H9 (cell line): ENCODE results near the gene IL6R. TPM values are rescaled to one million over a fixed set of nuclear protein-coding genes. Genes with fewer than 3 reads are reported as not detected.

Source experiments
- DNase-seq: peaks from one replicate; pipeline ENCODE4 v3.0.0-alpha.2; 2017
- H2AFZ ChIP-seq: one replicate; pipeline ENCODE4 v1.6.1; 2013; ENCODE audit warnings: mild to moderate bottlenecking, low read length, control low read depth, moderate library complexity
- H2AK5ac ChIP-seq: 2 replicates; pipeline ENCODE4 v1.6.1; 2013; ENCODE audit warnings: low read length, control low read depth, mixed read lengths; ENCODE audit not compliant: insufficient read length
- H2BK120ac ChIP-seq: one replicate; pipeline ENCODE4 v1.6.1; 2013; ENCODE audit warnings: low read depth, mild to moderate bottlenecking, low read length, control low read depth, inconsistent platforms; ENCODE audit not compliant: poor library complexity, severe bottlenecking
- H2BK12ac ChIP-seq: 2 replicates; pipeline ENCODE4 v1.6.1; 2013; ENCODE audit warnings: low read length, control low read depth, mixed read lengths, low read depth; ENCODE audit not compliant: insufficient read length
- H2BK15ac ChIP-seq: 2 replicates; pipeline ENCODE4 v1.6.1; 2013; ENCODE audit warnings: low read depth, low read length, control low read depth
- H2BK20ac ChIP-seq: one replicate; pipeline ENCODE4 v1.6.1; 2013; ENCODE audit warnings: low read depth, mild to moderate bottlenecking, low read length, control low read depth, inconsistent platforms; ENCODE audit not compliant: poor library complexity, severe bottlenecking
- H2BK5ac ChIP-seq: 2 replicates; pipeline ENCODE4 v1.6.1; 2013; ENCODE audit warnings: low read length, control low read depth, mixed read lengths; ENCODE audit not compliant: insufficient read length
- H3K14ac ChIP-seq: 2 replicates; pipeline ENCODE4 v1.6.1; 2013; ENCODE audit warnings: low read length, control low read depth; ENCODE audit not compliant: insufficient read depth
- H3K18ac ChIP-seq: 2 replicates; pipeline ENCODE4 v1.6.1; 2013; ENCODE audit warnings: low read depth, mild to moderate bottlenecking, mixed read lengths, low read length, control low read depth; ENCODE audit not compliant: insufficient read length
- H3K23ac ChIP-seq: 2 replicates; pipeline ENCODE4 v1.6.1; 2013; ENCODE audit warnings: low read length, control low read depth, mixed read lengths, low read depth; ENCODE audit not compliant: insufficient read length
- H3K23me2 ChIP-seq: 2 replicates; pipeline ENCODE4 v1.6.1; 2013; ENCODE audit warnings: low read depth, mild to moderate bottlenecking, mixed read lengths, low read length, control low read depth; ENCODE audit not compliant: insufficient read length, poor library complexity, severe bottlenecking
- H3K27ac ChIP-seq: 2 replicates; pipeline ENCODE4 v1.5.1; 2013; ENCODE audit warnings: low read length, control low read depth, mixed read lengths, low read depth; ENCODE audit not compliant: insufficient read length
- H3K27me3 ChIP-seq: 2 replicates; pipeline ENCODE4 v1.6.1; 2013; ENCODE audit warnings: low read length, control low read depth, inconsistent platforms; ENCODE audit not compliant: insufficient read depth
- H3K4ac ChIP-seq: 2 replicates; pipeline ENCODE4 v1.6.1; 2013; ENCODE audit warnings: low read depth, mild to moderate bottlenecking, control low read depth, inconsistent platforms, low read length, moderate library complexity
- H3K4me1 ChIP-seq: 2 replicates; pipeline ENCODE4 v1.6.1; 2013; ENCODE audit warnings: low read length, control low read depth, inconsistent platforms; ENCODE audit not compliant: insufficient read depth
- H3K4me2 ChIP-seq: 2 replicates; pipeline ENCODE4 v1.6.1; 2013; ENCODE audit warnings: low read length, control low read depth, mixed read lengths; ENCODE audit not compliant: insufficient read length, insufficient read depth
- H3K56ac ChIP-seq: 2 replicates; pipeline ENCODE4 v1.6.1; 2013; ENCODE audit warnings: low read depth, mild to moderate bottlenecking, mixed read lengths, low read length, control low read depth; ENCODE audit not compliant: insufficient read length
- H3K79me1 ChIP-seq: 2 replicates; pipeline ENCODE4 v1.6.1; 2013; ENCODE audit warnings: low read depth, mild to moderate bottlenecking, moderate library complexity, low read length, control low read depth, inconsistent platforms; ENCODE audit not compliant: insufficient read depth, poor library complexity, severe bottlenecking
- H3K79me2 ChIP-seq: 2 replicates; pipeline ENCODE4 v1.6.1; 2013; ENCODE audit warnings: low read length, control low read depth, inconsistent platforms; ENCODE audit not compliant: insufficient read depth
- H3K9ac ChIP-seq: 2 replicates; pipeline ENCODE4 v1.6.1; 2013; ENCODE audit warnings: low read length, control low read depth, mixed read lengths; ENCODE audit not compliant: insufficient read length; ENCODE audit errors: extremely low read depth
- H3K9me3 ChIP-seq: one replicate; pipeline ENCODE4 v1.6.1; 2013; ENCODE audit warnings: low read depth, low read length, inconsistent platforms; ENCODE audit not compliant: control insufficient read depth
- H3T11ph ChIP-seq: one replicate; pipeline ENCODE4 v1.6.1; 2013; ENCODE audit warnings: mild to moderate bottlenecking, low read length, control low read depth, inconsistent platforms
- H4K20me1 ChIP-seq: one replicate; pipeline ENCODE4 v1.6.1; 2013; ENCODE audit not compliant: control insufficient read depth, insufficient read length, insufficient read depth
- H4K5ac ChIP-seq: 2 replicates; pipeline ENCODE4 v1.6.1; 2013; ENCODE audit warnings: low read depth, mild to moderate bottlenecking, mixed read lengths, low read length, control low read depth; ENCODE audit not compliant: insufficient read length
- H4K8ac ChIP-seq: replicated peaks from 2 replicates; pipeline ENCODE4 v1.6.1; 2013; ENCODE audit warnings: low read length, control low read depth, mixed read lengths, low read depth; ENCODE audit not compliant: insufficient read length
- H4K91ac ChIP-seq: 2 replicates; pipeline ENCODE4 v1.6.1; 2013; ENCODE audit warnings: low read depth, mild to moderate bottlenecking, moderate library complexity, mixed read lengths, low read length, control low read depth; ENCODE audit not compliant: insufficient read length
- H3K27ac Mint-ChIP-seq, 3 experiments: 2 replicates in 2 of 3; 3 replicates in 1 of 3; pipeline ENCODE4 v1.8.0; 2020 to 2021; ENCODE audit warnings: mixed read lengths in 3 of 3, mild to moderate bottlenecking in 1 of 3, moderate library complexity in 1 of 3
- H3K27me3 Mint-ChIP-seq: 2 replicates; pipeline ENCODE4 v1.8.0; 2021; ENCODE audit warnings: low read depth, mild to moderate bottlenecking, moderate library complexity, mixed read lengths
- H3K36me3 Mint-ChIP-seq, 3 experiments: 2 replicates in 2 of 3; 3 replicates in 1 of 3; pipeline ENCODE4 v1.8.0; 2020 to 2021; ENCODE audit warnings: low read depth in 3 of 3, mixed read lengths in 3 of 3; ENCODE audit not compliant: insufficient read depth in 1 of 3
- H3K4me1 Mint-ChIP-seq, 2 experiments: 2 replicates each; pipeline ENCODE4 v1.8.0; 2020; ENCODE audit warnings: mixed read lengths in 2 of 2
- H3K4me3 Mint-ChIP-seq, 2 experiments: 2 replicates in 1 of 2; 3 replicates in 1 of 2; pipeline ENCODE4 v1.8.0; 2020 to 2021; ENCODE audit warnings: mild to moderate bottlenecking in 2 of 2, mixed read lengths in 2 of 2, moderate library complexity in 1 of 2
- H3K9me3 Mint-ChIP-seq, 2 experiments: 2 replicates in 1 of 2; 3 replicates in 1 of 2; pipeline ENCODE4 v1.8.0; 2020; ENCODE audit warnings: mild to moderate bottlenecking in 2 of 2, mixed read lengths in 2 of 2, moderate library complexity in 1 of 2
- CTCF ChIP-seq: fragments of 200-600 bp; sonication (generic); conservative IDR thresholded peaks from 3 replicates; pipeline ENCODE4 v1.8.0; 2021; ENCODE audit warnings: antibody characterized with exemption, mild to moderate bottlenecking
- WGBS: extraction: QIAGEN DNeasy Blood & Tissue Kit; methylation state at CpG from one replicate; pipeline ENCODE4 v1.1.7; 2013; ENCODE audit warnings: missing lambda C conversion rate, low lambda C conversion rate, mixed read lengths; ENCODE audit not compliant: insufficient read length; ENCODE audit errors: extremely low coverage; 5-methylcytosine and 5-hydroxymethylcytosine counted together
- total RNA-seq: library from RNA; stranded (reverse); gene quantifications from 2 replicates; pipeline ENCODE4 v1.2.1, GENCODE V29; 2021

Gene IL6R
- total RNA-seq, 1 experiment from 2014 or later, result 1.7 TPM

GRCh38 chr1:154456631-154457030, 51.5 kb downstream of the IL6R start:
- H3K4me3 Mint-ChIP-seq, result no peak overlapping the region
- Histone ChIP-seq H3K23me2 (no peaks in the 10 kb centered on the region), H3K4me2 (no peak overlapping the region), H2BK15ac (no peak overlapping the region), H3K56ac (no peak overlapping the region), H4K5ac (no peak overlapping the region), H4K91ac (no peak overlapping the region), H3K79me2 (no peaks in the 10 kb centered on the region), H4K20me1 (no peaks in the 10 kb centered on the region), H4K8ac (no peak overlapping the region), H2BK12ac (no peak overlapping the region), H2BK20ac (no peak overlapping the region), H2AFZ (no peak overlapping the region), H3K79me1 (no peaks in the 10 kb centered on the region), H3K18ac (no peak overlapping the region), H3K9me3 (no peaks in the 10 kb centered on the region), H3K4me1 (no peaks in the 10 kb centered on the region), H2AK5ac (no peak overlapping the region), H3K4ac (no peak overlapping the region), H3K14ac (no peak overlapping the region), H3K9ac (no peak overlapping the region), H3K27me3 (no peaks in the 10 kb centered on the region), H3K23ac (no peak overlapping the region), H3T11ph (no peak overlapping the region), H2BK5ac (no peak overlapping the region), H2BK120ac (no peak overlapping the region), H3K27ac (no peak overlapping the region)
- H3K9me3 Mint-ChIP-seq, result no peaks in the 10 kb centered on the region
- no peaks in the 10 kb centered on the region; the same call in none of the 2 replicates for H3K27me3 Mint-ChIP-seq
- no peak for DNase-seq
- no peak for TF ChIP-seq CTCF
- no CpG with 5 or more reads among the region's 6 CpGs for WGBS
- H3K36me3 Mint-ChIP-seq, result no peaks in the 10 kb centered on the region
- no peak overlapping the region for H3K27ac Mint-ChIP-seq
- H3K4me1 Mint-ChIP-seq, result no peaks in the 10 kb centered on the region; a peak in 1 of 4 replicates
